K562 (cell line): ENCODE measurements around the gene PRKAA1. TPM values are rescaled to one million over a fixed set of nuclear protein-coding genes. Genes with fewer than 3 reads are reported as not detected.

Experiments used
- AFF4 ChIP-seq: sonication (generic); formaldehyde crosslinking; IDR thresholded peaks from 2 replicates; pipeline ENCODE4 v1.8.0; 2023; ENCODE audit warnings: mild to moderate bottlenecking, missing genetic modification reagents
- BRF1 ChIP-seq: IDR thresholded peaks from 3 replicates; pipeline ENCODE4 v1.6.1; 2011; ENCODE audit warnings: borderline replicate concordance, mild to moderate bottlenecking; ENCODE audit not compliant: insufficient read length; ENCODE audit errors: extremely low read depth
- CREB3 ChIP-seq: fragments of 450-650 bp; conservative IDR thresholded peaks from 2 replicates; pipeline ENCODE4 v1.6.1; 2016; ENCODE audit warnings: missing genetic modification characterization, low read depth, mild to moderate bottlenecking, missing compliant biosample characterization, moderate library complexity
- HLTF ChIP-seq: fragments of 450-650 bp; IDR thresholded peaks from 2 replicates; pipeline ENCODE4 v1.6.1; 2016
- MECOM ChIP-seq: fragments of 250-450 bp; sonication (Bioruptor Pico); IDR thresholded peaks from 2 replicates; pipeline ENCODE4 v1.8.0; 2022; ENCODE audit warnings: inconsistent platforms
- NONO ChIP-seq, 2 experiments: fragments of 200-400 bp in 1 of 2; fragments of 450-650 bp in 1 of 2; formaldehyde crosslinking in 1 of 2; IDR thresholded peaks; 2 replicates each; pipeline ENCODE4 v1.6.1; 2017; ENCODE audit warnings: low read depth in 2 of 2, mild to moderate bottlenecking in 2 of 2, moderate library complexity in 2 of 2, low read length in 1 of 2
- RBM22 ChIP-seq: fragments of 200-400 bp; formaldehyde crosslinking; IDR thresholded peaks from 2 replicates; pipeline ENCODE4 v1.6.1; 2018; ENCODE audit warnings: low read length, low read depth; ENCODE audit not compliant: poor library complexity, severe bottlenecking
- SMARCA4 ChIP-seq: fragments of 450-650 bp; IDR thresholded peaks from 2 replicates; pipeline ENCODE4 v1.6.1; 2016
- SPI1 ChIP-seq: IDR thresholded peaks from 2 replicates; pipeline ENCODE4 v1.6.1; 2011; ENCODE audit warnings: low read depth, low read length, control low read depth, borderline replicate concordance
- ZBTB8A ChIP-seq: fragments of 450-650 bp; IDR thresholded peaks from 2 replicates; pipeline ENCODE4 v1.6.1; 2018; ENCODE audit warnings: mild to moderate bottlenecking, moderate library complexity; ENCODE audit not compliant: partially characterized antibody
- ZKSCAN1 ChIP-seq: fragments of 150-350 bp; IDR thresholded peaks from 2 replicates; pipeline ENCODE4 v1.6.1; 2016; ENCODE audit warnings: low read depth, low read length
- ZNF124 ChIP-seq: sonication (generic); formaldehyde crosslinking; IDR thresholded peaks from 2 replicates; pipeline ENCODE4 v1.8.1; 2022; ENCODE audit warnings: missing genetic modification reagents
- polyA plus RNA-seq, 8 experiments: library from polyadenylated mRNA; depleted of rRNA in 4 of 8; stranded (reverse) in 5 of 8; unstranded in 3 of 8; fragments of >200 nt; fragmentation: Nextera tagmentation in 2 of 8; fragmentation: Illumina TruSeq in 1 of 8; extraction: Ambion mirVana in 2 of 8; extraction: Trizol in 1 of 8; gene quantifications; 2 replicates each; pipeline versions ENCODE4 v1.2.1 to v1.2.3, GENCODE V29; 2011 to 2014; ENCODE audit warnings: inconsistent platforms in 1 of 8, missing spikeins in 1 of 8
- total RNA-seq, 7 experiments: library from RNA; depleted of rRNA in 6 of 7; stranded (reverse); fragments of >200 nt in 6 of 7; fragmentation: Illumina TruSeq in 2 of 7; extraction: Trizol in 2 of 7; gene quantifications; 2 replicates each; pipeline versions ENCODE4 v1.2.1 to v1.2.3, GENCODE V29; 2011 to 2021; ENCODE audit warnings: low replicate concordance in 1 of 7
- TF ChIP-seq, protein P1 (sequence below): fragments of 250-450 bp; sonication (Bioruptor Pico); IDR thresholded peaks from 2 replicates; pipeline ENCODE4 v1.9.0; 2021; ENCODE audit warnings: mild to moderate bottlenecking, inconsistent platforms
- TF ChIP-seq, protein P2 (sequence below): fragments of 450-650 bp; formaldehyde crosslinking; IDR thresholded peaks from 2 replicates; pipeline ENCODE4 v1.4.0; 2020; ENCODE audit warnings: mild to moderate bottlenecking
- TF ChIP-seq, protein P3 (sequence below): fragments of 250-450 bp; sonication (Bioruptor Pico); IDR thresholded peaks from 2 replicates; pipeline ENCODE4 v1.8.0; 2021; ENCODE audit warnings: mild to moderate bottlenecking, moderate library complexity

Gene PRKAA1
- total and polyA plus RNA-seq, 9 of the 15 experiments (the other 6 are each of a cell fraction or from before 2014, with no cell fraction given): 24.5 to 84.0 (median 51.4) TPM

GRCh38 chr5:40755407-40756365 lies 42.5 kb downstream of the PRKAA1 start, which contains the start of gene TTC33 (continued):
- TF ChIP-seq, protein P1, sequence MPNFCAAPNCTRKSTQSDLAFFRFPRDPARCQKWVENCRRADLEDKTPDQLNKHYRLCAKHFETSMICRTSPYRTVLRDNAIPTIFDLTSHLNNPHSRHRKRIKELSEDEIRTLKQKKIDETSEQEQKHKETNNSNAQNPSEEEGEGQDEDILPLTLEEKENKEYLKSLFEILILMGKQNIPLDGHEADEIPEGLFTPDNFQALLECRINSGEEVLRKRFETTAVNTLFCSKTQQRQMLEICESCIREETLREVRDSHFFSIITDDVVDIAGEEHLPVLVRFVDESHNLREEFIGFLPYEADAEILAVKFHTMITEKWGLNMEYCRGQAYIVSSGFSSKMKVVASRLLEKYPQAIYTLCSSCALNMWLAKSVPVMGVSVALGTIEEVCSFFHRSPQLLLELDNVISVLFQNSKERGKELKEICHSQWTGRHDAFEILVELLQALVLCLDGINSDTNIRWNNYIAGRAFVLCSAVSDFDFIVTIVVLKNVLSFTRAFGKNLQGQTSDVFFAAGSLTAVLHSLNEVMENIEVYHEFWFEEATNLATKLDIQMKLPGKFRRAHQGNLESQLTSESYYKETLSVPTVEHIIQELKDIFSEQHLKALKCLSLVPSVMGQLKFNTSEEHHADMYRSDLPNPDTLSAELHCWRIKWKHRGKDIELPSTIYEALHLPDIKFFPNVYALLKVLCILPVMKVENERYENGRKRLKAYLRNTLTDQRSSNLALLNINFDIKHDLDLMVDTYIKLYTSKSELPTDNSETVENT: no peak
- TF ChIP-seq AFF4 (CRISPR knock-in tag): peak; percentile 80; the same call in 1 of the 2 replicates
- no peak for TF ChIP-seq SPI1
- TF ChIP-seq ZKSCAN1: peak; percentile 69; the same call in 1 of the 2 replicates
- peak; percentile 71; the same call in 1 of the 2 replicates for TF ChIP-seq HLTF
- TF ChIP-seq ZNF124 (CRISPR knock-in tag): no peak
- no peak for TF ChIP-seq ZBTB8A
- no peak for TF ChIP-seq SMARCA4
- no peak for TF ChIP-seq BRF1
- TF ChIP-seq, protein P2, sequence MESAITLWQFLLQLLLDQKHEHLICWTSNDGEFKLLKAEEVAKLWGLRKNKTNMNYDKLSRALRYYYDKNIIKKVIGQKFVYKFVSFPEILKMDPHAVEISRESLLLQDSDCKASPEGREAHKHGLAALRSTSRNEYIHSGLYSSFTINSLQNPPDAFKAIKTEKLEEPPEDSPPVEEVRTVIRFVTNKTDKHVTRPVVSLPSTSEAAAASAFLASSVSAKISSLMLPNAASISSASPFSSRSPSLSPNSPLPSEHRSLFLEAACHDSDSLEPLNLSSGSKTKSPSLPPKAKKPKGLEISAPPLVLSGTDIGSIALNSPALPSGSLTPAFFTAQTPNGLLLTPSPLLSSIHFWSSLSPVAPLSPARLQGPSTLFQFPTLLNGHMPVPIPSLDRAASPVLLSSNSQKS: no peak
- TF ChIP-seq MECOM (CRISPR knock-in tag): no peak
- TF ChIP-seq, protein P3, sequence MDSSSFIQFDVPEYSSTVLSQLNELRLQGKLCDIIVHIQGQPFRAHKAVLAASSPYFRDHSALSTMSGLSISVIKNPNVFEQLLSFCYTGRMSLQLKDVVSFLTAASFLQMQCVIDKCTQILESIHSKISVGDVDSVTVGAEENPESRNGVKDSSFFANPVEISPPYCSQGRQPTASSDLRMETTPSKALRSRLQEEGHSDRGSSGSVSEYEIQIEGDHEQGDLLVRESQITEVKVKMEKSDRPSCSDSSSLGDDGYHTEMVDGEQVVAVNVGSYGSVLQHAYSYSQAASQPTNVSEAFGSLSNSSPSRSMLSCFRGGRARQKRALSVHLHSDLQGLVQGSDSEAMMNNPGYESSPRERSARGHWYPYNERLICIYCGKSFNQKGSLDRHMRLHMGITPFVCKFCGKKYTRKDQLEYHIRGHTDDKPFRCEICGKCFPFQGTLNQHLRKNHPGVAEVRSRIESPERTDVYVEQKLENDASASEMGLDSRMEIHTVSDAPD: no peak
- peak; percentile 47 for TF ChIP-seq RBM22
- peak in 1 of 2 experiments; percentile 63; a peak in 1 of 4 replicates for TF ChIP-seq NONO (IDR thresholded peaks at IDR 0.05; ENCODE audit: low read depth in 2 of 2, low read length in 1 of 2)
- peak; percentile 86; the same call in 1 of the 2 replicates for TF ChIP-seq CREB3 (tag)
